HG03354 (cell line): Measurements from ENCODE around the gene SULF2.
"Not testable (repeated sequence)": the region's sequence is repeated elsewhere in the genome, so short reads cannot be mapped to it uniquely, and the experiment has no call there.

Experiments used
- ATAC-seq: cut with Tn5 transposase; IDR thresholded peaks from one replicate; pipeline ENCODE4 v1.9.1; 2021; ENCODE audit warnings: mild to moderate bottlenecking; ENCODE audit not compliant: unreplicated experiment, poor library complexity, severe bottlenecking

Gene SULF2

DNA sequence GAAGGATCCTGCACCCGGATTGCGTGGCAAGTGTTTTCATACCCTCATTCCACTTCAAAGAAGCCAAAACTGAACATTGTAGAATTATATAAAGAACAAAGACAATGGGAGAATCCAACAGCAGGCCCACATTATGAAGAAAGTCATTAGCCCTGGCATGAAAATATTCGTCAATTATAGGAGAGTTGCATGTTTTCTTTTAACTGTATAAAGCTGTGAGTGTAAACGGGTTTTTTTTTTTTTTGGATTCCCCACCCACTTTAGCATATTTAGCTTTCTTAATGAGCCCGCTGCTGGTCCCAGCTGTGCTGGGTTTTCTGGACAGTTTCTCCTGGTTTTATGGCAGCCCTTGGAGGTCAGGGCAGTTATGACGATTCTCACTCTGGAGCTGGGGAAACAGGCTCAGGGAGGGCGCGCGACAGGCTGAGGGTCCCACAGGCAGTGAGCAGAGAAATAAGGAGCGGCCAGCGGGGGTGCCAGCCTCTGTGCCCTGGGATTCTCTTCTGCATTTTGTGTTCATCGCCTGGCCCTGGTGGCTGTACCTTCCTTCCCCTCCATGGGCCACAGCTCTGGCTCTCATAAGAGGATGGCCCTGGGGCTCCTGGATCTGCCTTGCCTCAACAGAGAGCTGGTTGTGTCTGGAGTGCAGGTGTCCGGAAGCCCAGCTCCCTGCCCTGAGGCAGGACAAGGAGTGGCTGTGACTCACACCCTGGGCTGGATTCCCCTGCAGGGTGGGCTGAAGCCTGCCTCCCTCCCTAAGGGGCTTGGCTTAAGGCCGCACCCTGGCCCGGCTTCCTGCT lies 24.1 kb upstream of the SULF2 start:
- ATAC-seq, result no peak

DNA sequence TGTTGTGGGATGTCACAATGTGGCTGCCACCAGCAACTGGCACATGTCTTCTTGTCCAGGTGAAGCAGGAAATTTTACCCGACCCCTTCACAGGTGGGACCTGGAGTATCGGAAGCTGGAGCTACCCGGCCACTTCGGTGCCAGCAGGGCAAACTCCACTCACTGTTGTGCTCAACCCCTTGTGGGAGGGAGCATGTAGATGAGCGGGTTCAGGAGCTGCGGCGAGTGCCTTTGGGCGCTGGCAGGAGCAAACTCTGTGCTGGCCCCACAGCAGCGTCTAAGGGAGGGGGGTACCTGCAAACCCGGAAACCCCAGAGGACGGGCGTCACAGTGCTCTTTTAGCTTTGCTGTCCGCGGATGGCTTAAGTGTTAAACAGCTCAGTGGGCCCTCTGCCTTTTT lies 20.7 kb upstream of the SULF2 start:
- ATAC-seq, result no peak

DNA sequence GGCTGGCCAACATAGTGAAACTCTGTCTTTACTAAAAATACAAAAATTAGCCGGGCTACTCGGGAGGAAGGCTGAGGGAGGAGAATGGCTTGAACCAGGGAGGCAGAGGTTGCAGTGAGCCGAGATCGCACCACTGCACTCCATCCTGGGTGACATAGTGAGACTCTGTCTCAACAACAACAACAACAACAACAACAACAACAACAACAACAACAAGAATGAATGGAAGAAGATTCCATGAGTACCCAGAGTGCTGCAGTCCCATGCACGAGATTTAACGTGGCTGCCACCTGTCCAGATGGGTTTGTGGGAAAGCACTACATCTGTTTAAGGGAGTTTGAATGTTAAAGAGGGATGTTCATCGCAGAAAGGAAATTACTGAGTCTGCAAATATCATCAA lies 19.7 kb upstream of the SULF2 start:
- ATAC-seq, result not testable (repeated sequence)

DNA sequence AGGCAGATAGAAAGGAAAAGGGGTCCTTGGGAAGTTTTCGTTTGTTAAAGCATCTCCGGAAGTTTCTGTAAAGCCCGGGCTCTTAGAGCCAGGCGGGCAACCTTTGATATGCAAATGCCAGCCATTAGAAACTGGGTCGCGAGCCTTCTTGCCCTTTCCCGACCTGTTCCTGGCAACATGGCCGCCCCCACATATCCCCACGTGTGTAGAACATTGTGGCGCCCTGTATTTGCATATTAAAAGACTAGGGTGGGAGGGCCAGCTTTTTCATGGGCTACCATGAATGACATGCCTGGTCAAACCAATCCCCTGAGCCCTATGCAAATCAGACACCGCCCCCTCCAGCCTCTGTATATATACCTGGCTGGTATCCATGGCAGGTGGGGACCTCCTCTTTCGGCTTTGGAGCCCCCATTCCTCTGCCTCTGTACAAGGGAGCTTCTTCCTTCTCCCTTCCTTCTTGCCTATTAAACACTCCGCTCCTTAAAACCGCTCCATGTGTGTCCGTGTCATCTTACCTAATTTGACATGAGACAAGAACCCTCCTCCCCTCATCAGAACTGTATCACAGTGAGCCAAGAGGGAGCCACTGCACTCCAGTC lies 19.0 kb upstream of the SULF2 start:
- not testable (repeated sequence) for ATAC-seq

DNA sequence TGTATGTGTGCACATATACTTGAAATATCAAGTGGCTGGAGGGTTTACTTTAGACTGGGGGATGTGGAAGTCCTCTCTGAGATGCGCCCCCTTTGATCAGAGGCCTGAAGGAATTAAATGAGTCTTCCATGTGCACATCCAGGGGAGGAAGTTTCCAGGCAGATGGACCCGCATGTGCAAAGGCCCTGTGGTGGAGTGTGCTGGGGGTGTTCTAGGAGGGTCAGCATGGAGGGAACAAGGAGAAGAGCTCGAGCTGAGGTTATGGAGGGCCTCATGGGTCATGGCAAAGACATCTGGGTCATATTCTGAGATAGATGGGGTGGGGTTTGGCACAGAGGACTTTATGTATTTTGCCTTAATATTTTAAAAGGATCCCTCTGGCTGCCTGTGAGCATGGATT lies 17.7 kb upstream of the SULF2 start:
- no peak for ATAC-seq

DNA sequence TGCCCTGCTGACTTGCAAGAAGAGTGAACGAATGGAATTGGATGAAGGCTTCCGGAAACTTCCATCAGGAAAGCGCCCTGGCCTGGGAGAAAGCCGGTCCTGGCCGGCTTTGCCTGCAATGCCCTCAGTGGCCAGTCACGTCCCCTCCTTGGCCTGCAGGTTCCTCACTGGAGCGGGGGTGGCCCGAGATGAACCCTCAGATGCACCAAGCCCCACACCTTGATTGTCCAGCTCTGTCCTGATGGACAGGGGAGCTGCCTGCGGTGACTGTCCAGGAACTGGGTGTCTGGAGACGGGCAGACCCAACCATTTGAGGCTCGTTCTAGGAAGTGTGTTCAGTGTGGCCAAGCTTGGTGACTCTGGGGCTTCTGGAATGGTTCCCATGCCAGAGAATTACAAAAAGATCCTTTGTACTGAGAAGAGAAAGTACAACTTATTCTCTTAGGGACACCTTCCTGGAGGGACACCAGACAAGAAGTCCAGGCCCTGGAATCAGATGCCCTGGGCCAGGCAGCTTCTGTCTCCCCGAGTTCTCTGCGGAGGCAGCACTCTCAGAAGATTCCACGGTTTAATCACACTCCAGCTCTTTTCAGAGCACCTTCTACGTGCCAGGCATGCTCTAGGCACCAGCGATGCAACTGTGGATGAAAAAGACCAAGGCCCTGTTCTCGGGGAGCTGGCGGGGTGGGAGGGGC lies 17.1 kb upstream of the SULF2 start:
- ATAC-seq, result no peak

DNA sequence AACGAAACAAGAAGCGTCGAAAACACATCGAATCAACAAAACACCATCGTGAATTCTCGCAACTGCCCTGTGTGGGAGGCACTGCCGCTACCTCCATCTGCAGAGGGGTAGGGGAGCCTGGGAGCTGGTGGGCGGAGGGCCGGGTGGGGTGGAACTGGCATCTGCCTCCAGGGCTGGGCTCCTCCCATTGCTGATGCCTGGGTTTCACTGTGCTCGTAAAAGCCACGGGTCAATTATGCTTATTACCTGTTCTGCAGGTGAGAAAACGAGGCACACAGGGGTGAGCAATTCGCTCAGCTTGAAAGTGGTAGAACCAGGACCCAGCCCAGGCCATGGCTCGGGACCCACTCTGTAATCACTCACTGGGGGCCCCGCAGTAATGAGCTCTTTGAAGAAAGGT lies 16.5 kb upstream of the SULF2 start:
- no peak for ATAC-seq

DNA sequence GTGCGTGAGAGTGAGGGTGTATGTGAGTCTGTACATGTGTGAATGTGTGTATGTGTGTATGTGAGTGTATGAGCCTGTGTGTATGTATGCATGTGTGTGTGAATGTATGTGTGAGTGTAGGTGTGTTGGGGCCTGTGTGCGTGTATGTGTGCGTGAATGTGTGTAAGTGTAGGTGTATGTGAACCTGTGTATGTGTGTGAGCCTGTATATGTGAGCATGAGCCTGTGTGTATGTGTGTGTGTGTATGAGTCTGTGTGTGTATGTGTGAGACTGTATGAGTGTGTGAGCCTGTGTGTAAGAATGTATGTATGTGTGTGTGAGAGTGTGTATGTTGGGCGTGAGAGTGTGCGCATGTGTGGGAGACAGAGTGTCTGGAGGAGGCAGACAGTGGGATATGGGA lies 15.8 kb upstream of the SULF2 start:
- no peak for ATAC-seq

DNA sequence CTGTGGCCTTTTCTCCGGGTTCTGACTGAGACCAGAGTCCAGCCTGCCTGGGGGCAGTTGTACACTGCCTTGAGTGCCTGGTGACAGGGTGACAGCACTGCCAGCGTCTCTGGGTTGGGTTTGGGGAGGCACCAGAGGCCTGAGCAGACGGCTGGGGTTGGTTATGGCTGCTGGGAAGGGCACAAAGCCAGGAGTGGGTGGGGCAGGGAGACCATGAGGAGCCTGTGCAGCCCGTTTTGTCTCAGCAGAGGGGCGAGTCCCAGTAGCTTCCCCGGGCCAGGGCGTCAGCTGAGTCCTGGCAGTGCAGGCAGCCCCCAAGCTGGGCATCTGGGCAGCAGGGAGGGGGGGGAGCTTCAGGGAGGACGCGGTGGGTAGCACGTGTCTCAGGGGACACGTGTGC lies 15.3 kb upstream of the SULF2 start:
- no peak for ATAC-seq

DNA sequence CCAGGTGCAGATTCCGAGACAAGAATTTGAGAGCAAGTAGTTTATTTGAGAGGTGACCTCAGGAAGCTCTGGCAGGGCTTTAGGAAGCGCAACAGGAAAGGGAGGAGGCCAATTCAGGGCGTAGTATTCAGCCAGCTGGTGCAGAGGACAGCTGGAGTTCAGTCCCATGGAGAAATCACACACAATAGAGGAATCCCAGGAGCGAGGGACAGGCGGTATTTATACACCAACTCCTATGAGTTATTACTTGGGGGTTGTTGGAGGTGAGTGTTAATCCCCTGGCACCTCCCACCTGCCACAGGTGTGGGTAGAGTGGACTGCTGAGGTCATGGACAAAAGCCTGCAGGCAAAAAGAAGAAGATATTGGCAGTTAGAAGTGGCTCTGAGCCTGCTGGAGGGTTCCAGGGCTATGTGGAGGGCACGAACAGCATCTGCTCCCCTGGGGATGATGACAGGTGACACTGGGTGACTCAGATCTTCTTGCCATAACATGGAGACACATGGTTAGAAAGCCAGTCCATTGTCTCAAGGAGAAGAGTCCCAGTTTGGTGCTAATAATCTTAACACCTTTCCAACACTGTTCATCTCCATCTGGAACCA lies 13.9 kb upstream of the SULF2 start:
- ATAC-seq, result no peak

DNA sequence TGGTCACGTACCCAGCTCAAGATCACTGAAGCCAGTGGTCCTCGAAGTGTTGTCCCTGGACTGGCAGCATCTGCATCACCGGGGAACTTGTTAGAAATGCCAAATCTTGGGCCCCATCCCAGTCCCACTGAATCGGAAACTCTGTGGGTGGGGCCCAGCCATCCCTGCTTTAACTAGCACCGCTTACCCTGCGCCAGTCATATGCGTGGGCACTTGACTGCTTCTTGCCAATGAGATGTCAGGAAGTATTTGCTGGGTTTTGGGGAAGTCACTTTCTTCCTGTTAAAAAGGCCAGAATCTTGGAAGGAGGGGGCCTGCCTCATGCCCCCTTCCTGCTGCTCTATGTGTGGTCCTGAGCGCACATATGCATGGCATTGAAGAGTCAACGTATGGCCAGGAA lies 11.7 kb upstream of the SULF2 start:
- no peak for ATAC-seq

DNA sequence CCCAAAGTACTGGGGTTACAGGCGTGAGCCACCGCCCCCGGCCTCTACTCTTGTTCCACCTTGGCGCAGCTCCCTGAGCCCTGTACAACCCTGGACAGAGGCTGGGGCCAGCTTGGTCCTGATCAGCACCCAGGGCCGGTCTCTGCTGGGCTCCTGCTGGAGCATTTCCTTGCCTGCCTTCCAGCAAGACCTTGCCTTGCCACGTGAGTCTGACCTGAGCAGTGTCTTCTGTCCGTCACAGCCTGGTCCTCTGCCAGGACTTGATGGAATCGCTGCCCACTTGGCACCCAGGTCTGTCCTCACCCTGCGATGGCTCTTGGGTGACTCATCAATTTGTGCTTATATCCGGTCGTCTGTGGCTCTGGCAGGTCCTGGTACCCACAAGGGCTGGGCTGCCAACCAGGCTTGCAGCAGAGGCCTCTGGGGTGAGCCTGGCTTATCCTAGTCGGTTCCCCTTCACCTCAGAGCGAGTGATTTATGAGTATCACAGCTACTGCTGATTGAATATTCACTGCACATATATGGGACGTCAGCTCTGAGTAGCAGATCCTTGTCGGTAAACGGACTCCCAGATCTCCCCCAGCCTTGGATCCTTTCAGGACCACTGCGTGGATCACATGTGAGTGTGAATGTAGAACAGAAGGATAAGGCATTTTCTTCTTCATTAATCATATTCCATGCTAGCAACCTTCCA lies 10.1 kb upstream of the SULF2 start:
- no peak for ATAC-seq

DNA sequence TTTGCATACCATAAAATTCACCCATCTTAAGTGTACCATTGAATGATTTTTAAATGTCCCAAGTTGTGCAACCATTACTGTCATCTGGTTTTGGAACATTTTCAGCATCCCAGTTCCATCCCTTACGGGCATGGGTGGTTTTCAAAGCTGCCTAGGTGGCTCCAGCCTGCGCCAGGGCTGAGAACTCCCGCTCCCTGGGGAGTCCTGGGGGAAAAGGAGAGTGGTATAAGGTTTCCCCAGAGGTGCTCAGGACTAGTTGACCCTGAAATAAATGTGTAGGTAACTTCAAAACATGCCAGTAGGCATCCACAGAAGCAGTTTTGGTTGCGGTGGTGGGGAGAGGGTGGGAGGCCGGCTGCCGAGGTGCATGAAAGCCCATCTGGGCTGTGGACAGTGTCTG lies 9.0 kb upstream of the SULF2 start:
- not testable (repeated sequence) for ATAC-seq

DNA sequence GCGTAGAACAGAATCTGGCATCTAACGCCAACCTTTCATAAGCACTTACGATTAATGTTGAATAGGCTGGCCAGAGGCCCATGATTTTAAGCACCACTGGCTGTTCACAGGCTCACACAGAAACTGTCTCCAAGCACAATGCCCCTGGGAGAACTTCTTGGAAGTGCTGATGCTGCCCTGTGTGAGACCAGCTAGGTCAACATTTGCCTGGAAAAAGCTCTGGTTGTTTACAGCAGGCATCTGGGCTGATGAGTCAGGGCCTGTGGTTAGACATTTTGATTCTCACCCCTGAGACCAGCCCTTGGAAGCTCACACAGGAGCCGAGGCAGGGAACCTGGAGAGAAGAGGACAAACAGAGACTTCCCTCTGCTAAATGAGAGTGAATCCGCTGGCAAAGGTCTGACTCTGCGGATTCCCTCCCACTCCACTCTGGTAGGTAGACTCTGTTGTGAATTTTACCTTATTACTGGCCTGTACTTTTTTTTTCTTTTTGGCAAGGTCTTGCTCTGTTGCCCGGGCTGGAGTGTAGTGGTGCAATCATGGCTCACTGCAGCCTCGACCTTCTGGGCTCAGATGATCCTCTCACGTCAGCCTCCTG lies 6.8 kb upstream of the SULF2 start:
- ATAC-seq, result no peak

DNA sequence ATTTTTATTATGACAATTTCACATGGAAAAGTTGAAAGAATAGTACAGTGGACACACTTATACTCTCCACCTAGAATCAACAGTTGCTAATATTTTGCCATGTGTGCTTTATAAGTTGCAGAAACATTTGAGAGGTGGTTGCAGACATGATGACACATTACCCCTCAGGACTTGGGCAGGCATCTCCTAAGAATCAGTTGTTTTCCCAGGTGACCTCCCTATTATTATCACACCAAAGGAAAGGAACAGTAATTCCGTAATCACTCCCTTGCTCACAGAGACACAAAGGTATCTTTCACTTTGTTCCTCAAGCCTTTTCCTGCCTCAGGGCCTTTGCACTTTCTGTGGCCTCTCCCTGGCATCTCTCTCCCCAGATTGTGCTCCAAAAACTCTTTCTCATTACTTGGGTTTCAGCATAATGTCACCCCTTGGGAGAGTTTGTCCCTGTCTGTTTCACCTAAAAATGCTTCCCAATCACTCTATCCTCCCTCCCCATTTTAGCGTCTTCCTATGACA lies 5.9 kb upstream of the SULF2 start:
- ATAC-seq, result no peak

DNA sequence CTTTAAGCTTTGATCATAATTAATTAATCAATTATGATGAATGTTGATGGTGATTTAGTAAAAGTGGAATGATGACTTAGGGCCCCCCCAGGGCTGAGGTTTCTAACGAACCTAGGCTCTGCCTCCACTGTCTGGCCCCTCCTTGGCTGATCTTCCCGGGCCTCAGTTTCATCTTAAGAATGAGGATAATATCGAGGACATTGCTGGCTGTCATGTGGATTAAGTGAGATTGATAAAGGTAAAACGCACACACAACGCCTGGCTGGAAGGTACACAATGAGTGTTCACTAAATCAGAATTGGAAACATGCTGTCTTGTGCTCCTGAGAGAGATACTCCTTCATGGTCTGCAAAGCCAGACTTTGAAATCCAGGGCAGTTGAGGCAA lies 5.3 kb upstream of the SULF2 start:
- ATAC-seq, result no peak

DNA sequence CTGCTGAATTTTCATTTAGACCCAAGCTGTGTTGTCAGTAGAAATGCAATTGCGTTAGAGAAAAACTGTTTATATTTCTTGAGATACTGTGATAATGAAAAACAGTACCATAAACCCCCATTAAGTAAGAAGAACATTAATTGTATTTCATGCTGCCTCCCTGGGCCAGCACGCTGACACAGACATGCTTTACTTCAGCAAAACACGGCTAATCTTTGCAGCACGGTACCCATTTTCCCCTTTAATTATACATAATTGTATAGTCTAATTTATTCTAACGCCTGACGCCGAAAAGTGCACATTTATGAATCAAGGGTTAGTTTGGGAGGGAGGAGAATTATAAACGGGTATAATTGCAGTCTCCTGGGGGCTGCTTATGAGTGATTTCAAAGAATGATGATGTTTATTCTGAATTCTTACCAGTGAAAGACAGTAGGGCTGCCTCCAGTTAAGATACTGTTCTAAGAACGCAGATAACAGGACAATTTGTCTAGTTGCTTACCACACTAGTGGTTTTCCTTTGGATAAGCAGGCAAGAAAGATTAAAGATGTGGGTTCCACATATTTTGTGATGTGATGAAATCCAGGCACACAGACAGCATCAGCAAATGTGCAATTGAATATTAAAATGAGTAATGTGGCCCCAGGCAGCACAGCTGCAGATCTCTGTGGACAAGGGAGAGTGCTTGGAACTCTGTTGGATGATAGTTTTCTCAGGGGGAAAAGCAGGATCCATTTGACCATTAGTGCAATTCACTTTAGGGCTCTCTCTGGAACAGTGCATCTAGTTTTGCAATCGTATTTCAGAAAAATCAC lies 4.7 kb upstream of the SULF2 start:
- ATAC-seq, result no peak

DNA sequence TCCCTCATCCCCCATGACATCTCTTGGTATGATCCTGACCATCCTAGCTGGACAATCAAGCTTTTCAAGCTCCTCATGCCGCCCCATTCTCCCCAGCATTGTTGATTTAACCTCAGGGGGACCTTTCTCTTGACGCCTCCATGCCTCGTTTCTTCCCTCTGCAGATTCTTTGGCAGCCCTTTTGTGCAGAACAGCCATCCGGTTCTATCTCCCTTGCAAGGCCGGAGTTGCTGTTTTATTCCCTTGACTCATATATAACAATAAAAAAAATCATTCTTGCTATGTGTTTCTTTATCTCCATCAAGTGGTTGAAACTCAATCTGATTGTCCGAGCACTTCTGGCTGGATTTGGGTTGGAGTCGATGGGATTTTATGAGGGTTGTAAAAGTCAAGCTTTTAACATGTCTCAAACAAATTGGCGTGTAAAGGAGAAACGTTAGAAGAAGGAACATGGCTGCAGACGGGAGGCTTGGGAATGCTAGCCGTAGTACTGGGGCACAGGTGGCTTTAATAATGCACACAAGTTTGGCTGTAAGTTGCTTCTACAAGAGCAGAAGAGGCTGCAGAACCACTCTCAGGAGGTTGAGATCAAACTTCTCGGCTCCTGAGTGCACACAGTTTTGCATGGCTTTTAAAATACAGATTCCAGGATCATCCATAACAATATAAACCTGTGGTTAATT lies 3.9 kb upstream of the SULF2 start:
- ATAC-seq, result no peak
